Measurements from ENCODE around the gene POLR2E. TPM values are rescaled to one million over a fixed set of nuclear protein-coding genes. Genes with fewer than 3 reads are reported as not detected.

Gene POLR2E
- total and polyA plus RNA-seq, 2 donors from 2014 or later, result 158 to 189 TPM

DNA sequence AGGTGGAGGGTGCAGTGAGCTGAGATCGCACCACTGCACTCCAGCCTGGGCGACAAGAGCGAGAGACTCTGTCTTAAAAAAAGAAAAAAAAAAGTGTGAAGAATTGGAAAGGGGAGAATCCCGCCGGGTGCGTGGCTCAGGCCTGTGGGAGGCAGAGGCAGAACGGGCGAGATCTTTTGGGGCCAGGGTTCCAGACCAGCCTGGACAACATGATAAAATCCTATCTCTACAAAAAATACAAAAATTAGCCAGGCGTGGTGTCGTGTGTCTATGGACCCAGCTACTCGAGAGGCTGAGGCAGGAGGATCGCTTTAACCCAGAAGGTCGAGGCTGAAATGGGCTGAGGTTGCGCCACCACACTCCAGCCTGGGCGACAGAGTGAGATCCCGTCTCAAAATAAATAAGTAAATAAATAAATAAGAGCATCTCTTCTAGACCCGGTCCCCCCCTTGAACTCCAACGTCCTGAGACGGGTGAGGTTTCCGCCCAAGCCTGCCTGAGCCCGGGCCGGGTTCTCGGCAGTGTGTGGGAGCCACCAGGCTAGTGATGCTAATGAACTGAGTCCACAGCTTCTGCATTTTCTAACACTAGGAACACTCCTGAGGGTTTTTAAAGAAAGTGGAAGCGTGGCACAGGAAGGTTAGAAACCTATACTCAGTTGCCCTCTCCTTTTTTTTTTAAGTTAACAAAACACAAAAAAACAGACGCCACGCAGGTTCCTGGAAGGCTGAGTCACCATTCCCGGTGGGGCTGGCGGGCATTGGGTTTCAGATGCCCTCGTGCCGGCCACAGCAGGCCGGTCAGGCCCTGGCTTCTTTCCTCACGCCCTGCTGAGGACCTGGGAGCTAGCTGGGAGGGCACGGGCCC, 30.7 kb upstream of the POLR2E start:
- DNase-seq (no peak), FAIRE-seq (no peak)
- no peaks in the 10 kb centered on the region for H3K9me3 ChIP-seq (ENCODE audit: control insufficient read depth in 2 of 3, insufficient read depth in 1 of 3, low read length in 3 of 3)
- peaks cover 0 to 22% (median 9%) of the 10 kb centered on the region in 3 donors for H3K36me3 ChIP-seq (ENCODE audit: control insufficient read depth in 2 of 3, insufficient read depth in 3 of 3, low read length in 3 of 3)
- H3K4me1 ChIP-seq (ENCODE audit: control insufficient read depth in 2 of 3, insufficient read depth in 2 of 3, low read depth in 1 of 3, low read length in 3 of 3), result peaks cover 0 to 4% (median 0%) of the 10 kb centered on the region in 3 donors
- H3K27ac ChIP-seq (ENCODE audit: low read depth in 2 of 2, low read length in 2 of 2), result no peak overlapping the region
- no peaks in the 10 kb centered on the region for H3K27me3 ChIP-seq (ENCODE audit: control insufficient read depth, insufficient read depth, low read length)
- intact Hi-C loops (cut with DNase I), result loop anchor here (10.0 kb wide), 1 partner anchor 59 kb away; no protein-coding TSS in a partner anchor
- H3K4me3 ChIP-seq (ENCODE audit: low read length in 3 of 3), result no peak overlapping the region
- no peak overlapping the region for H3K9ac ChIP-seq (ENCODE audit: low read length in 3 of 3)
- TF ChIP-seq, protein P1, sequence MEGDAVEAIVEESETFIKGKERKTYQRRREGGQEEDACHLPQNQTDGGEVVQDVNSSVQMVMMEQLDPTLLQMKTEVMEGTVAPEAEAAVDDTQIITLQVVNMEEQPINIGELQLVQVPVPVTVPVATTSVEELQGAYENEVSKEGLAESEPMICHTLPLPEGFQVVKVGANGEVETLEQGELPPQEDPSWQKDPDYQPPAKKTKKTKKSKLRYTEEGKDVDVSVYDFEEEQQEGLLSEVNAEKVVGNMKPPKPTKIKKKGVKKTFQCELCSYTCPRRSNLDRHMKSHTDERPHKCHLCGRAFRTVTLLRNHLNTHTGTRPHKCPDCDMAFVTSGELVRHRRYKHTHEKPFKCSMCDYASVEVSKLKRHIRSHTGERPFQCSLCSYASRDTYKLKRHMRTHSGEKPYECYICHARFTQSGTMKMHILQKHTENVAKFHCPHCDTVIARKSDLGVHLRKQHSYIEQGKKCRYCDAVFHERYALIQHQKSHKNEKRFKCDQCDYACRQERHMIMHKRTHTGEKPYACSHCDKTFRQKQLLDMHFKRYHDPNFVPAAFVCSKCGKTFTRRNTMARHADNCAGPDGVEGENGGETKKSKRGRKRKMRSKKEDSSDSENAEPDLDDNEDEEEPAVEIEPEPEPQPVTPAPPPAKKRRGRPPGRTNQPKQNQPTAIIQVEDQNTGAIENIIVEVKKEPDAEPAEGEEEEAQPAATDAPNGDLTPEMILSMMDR (IDR thresholded peaks at IDR 0.05; ENCODE audit: borderline replicate concordance, extremely low read depth, insufficient read depth), result no peak

DNA sequence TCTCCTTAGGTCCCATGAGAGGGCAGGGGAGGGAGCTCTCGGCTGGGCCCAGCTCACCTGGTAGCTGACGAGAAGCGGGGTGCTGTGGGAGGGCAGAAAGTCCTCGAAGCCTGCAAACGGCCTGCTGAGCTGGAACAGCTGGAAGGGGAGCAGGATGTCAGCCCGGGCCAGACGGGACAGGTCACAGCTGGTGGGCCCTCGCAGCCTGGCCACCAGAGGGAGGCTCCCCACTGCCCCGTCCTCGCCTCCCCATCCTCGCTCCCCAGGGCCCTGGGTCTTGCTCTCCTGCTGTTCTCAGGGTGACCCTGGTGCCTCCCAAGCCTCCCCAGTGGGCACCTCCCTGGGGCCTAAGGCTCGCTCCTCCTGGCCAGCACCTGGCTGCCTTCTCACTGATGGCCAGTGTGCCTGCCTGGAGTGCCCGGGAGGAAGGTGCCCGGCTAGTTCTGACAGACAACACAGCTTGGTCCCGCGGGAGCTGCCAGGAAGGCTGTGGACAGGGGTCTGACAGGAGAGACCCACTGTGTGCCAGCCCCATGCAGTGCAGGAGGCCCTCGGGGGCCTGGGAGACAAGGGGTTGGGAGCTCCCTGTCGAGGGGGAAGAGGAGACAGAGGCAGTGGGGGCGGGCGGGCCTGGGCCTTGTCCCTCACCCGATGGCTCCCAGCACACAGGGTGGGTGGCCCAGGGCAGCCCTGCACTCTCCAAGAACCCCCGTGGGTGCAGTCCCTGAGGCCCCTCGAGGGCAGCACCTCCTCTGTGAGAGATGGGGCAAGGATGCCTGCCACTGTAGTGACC, 28.9 kb upstream of the POLR2E start:
- peaks cover 0 to 4% (median 0%) of the 10 kb centered on the region in 3 donors for H3K4me1 ChIP-seq (ENCODE audit: control insufficient read depth in 2 of 3, insufficient read depth in 2 of 3, low read depth in 1 of 3, low read length in 3 of 3)
- peaks cover 0 to 30% (median 9%) of the 10 kb centered on the region in 3 donors for H3K36me3 ChIP-seq (ENCODE audit: control insufficient read depth in 2 of 3, insufficient read depth in 3 of 3, low read length in 3 of 3)
- H3K4me3 ChIP-seq (ENCODE audit: low read length in 3 of 3), result no peak overlapping the region
- intact Hi-C loops (cut with DNase I), result loop anchor here (10.0 kb wide), 1 partner anchor 61 kb away; no protein-coding TSS in a partner anchor
- no peak overlapping the region for H3K9ac ChIP-seq (ENCODE audit: low read length in 3 of 3)
- no peaks in the 10 kb centered on the region for H3K9me3 ChIP-seq (ENCODE audit: control insufficient read depth in 2 of 3, insufficient read depth in 1 of 3, low read length in 3 of 3)
- FAIRE-seq, result no peak
- peak in 2 of 5 donors; percentile 74 to 78 for DNase-seq
- no peaks in the 10 kb centered on the region for H3K27me3 ChIP-seq (ENCODE audit: control insufficient read depth, insufficient read depth, low read length)
- TF ChIP-seq, protein P1 (IDR thresholded peaks at IDR 0.05; ENCODE audit: borderline replicate concordance, extremely low read depth, insufficient read depth), result no peak
- H3K27ac ChIP-seq (ENCODE audit: low read depth in 2 of 2, low read length in 2 of 2), result no peak overlapping the region

DNA sequence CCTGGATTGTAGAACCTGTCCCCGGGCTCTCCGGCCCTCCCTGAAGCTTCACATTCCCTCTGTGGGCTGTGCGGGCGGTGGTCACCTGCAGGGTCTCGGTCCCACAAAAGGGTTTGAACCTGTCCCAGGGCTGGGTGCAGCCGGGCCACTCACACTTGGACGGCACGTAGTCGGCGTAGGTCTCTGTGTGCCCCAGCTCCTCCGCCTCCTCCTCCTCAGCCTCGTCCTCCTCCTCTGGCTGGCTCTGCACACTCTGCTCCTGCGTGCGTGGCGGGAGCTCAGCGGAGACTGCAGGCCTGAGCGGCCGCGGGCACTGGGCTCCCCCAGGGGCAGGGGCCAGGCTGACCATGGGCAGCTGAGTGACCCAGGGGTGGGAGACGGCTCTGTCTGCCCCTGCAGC, 28.2 kb upstream of the POLR2E start:
- DNase-seq, result peak in 1 of 5 donors; percentile 75
- peaks cover 0 to 31% (median 11%) of the 10 kb centered on the region in 3 donors for H3K36me3 ChIP-seq (ENCODE audit: control insufficient read depth in 2 of 3, insufficient read depth in 3 of 3, low read length in 3 of 3)
- TF ChIP-seq, protein P1 (IDR thresholded peaks at IDR 0.05; ENCODE audit: borderline replicate concordance, extremely low read depth, insufficient read depth), result no peak
- no peak for FAIRE-seq
- no peaks in the 10 kb centered on the region for H3K27me3 ChIP-seq (ENCODE audit: control insufficient read depth, insufficient read depth, low read length)
- no peak overlapping the region for H3K27ac ChIP-seq (ENCODE audit: low read depth in 2 of 2, low read length in 2 of 2)
- no peak overlapping the region for H3K4me3 ChIP-seq (ENCODE audit: low read length in 3 of 3)
- H3K9ac ChIP-seq (ENCODE audit: low read length in 3 of 3), result no peak overlapping the region
- peaks cover 0 to 4% (median 0%) of the 10 kb centered on the region in 3 donors for H3K4me1 ChIP-seq (ENCODE audit: control insufficient read depth in 2 of 3, insufficient read depth in 2 of 3, low read depth in 1 of 3, low read length in 3 of 3)
- intact Hi-C loops (cut with DNase I), result loop anchor here (10.0 kb wide), 1 partner anchor 61 kb away; no protein-coding TSS in a partner anchor
- H3K9me3 ChIP-seq (ENCODE audit: control insufficient read depth in 2 of 3, insufficient read depth in 1 of 3, low read length in 3 of 3), result no peaks in the 10 kb centered on the region
